Measurements from ENCODE around the gene RGS3.

RGS3 gene

GRCh38 chr9:113602126-113603047 is 138.9 kb downstream of the RGS3 start (continued):
- TF ChIP-seq INSM2 (tag by site-specific recombination; IDR thresholded peaks at IDR 0.05): no peak
- 0 out of 2 replicates have a peak, but pooled peaks have one; percentile 8 for TF ChIP-seq EGR2 (tag by site-specific recombination; IDR thresholded peaks at IDR 0.05; ENCODE audit: low read depth)
- peak; percentile 91 for TF ChIP-seq ZIC2 (tag by site-specific recombination; IDR thresholded peaks at IDR 0.05)
- TF ChIP-seq ZBTB26 (tag by site-specific recombination; optimal IDR thresholded peaks at IDR 0.05): peak; percentile 40
- TF ChIP-seq ZNF449 (tag by site-specific recombination; IDR thresholded peaks at IDR 0.05): 0 out of 2 replicates have a peak, but pooled peaks have one; percentile 22
- TF ChIP-seq ZNF776 (tag by site-specific recombination; IDR thresholded peaks at IDR 0.05; ENCODE audit: borderline replicate concordance): no peak
- TF ChIP-seq ZNF558 (tag by site-specific recombination; IDR thresholded peaks at IDR 0.05): no peak
- peak; percentile 48 for TF ChIP-seq PRDM10 (tag by site-specific recombination; IDR thresholded peaks at IDR 0.05)
- TF ChIP-seq ZNF488 (tag by site-specific recombination; IDR thresholded peaks at IDR 0.05): no peak
- TF ChIP-seq GLIS1 (tag by site-specific recombination; IDR thresholded peaks at IDR 0.05): peak; percentile 78
- TF ChIP-seq ZNF660 (tag by site-specific recombination; IDR thresholded peaks at IDR 0.05): peak; percentile 50; the same call in 1 of the 2 replicates
- TF ChIP-seq ZBTB8A (tag by site-specific recombination; IDR thresholded peaks at IDR 0.05): peak; percentile 47
- TF ChIP-seq OSR2 (tag by site-specific recombination; IDR thresholded peaks at IDR 0.05): peak; percentile 66
- no peak for TF ChIP-seq KLF8 (tag by site-specific recombination; IDR thresholded peaks at IDR 0.05)
- no peak for TF ChIP-seq ZNF146 (tag by site-specific recombination; IDR thresholded peaks at IDR 0.05)
- TF ChIP-seq REPIN1 (tag by site-specific recombination; IDR thresholded peaks at IDR 0.05; ENCODE audit: low read depth): no peak
- TF ChIP-seq SP7 (tag by site-specific recombination; IDR thresholded peaks at IDR 0.05): peak; percentile 41; the same call in 1 of the 2 replicates

All from HEK293 (cell line).